Body of pancreas (tissue), 4 donors: ENCODE data around the gene CACNA2D3.

Source experiments
- POLR2A ChIP-seq, 3 donors: fragments of 450-650 bp; IDR thresholded peaks; one replicate each; pipeline ENCODE4 v1.6.1; 2016; ENCODE audit warnings: antibody characterized with exemption in 3 of 3, mild to moderate bottlenecking in 2 of 3
- TF ChIP-seq, protein P1 (sequence below), 7 experiments: fragments of 450-650 bp in 4 of 7; fragments of 200-600 bp in 3 of 7; sonication (generic) in 3 of 7; IDR thresholded peaks; one replicate each; pipeline ENCODE4 v1.5.1; 2016 to 2019; ENCODE audit warnings: antibody characterized with exemption in 7 of 7

DNA sequence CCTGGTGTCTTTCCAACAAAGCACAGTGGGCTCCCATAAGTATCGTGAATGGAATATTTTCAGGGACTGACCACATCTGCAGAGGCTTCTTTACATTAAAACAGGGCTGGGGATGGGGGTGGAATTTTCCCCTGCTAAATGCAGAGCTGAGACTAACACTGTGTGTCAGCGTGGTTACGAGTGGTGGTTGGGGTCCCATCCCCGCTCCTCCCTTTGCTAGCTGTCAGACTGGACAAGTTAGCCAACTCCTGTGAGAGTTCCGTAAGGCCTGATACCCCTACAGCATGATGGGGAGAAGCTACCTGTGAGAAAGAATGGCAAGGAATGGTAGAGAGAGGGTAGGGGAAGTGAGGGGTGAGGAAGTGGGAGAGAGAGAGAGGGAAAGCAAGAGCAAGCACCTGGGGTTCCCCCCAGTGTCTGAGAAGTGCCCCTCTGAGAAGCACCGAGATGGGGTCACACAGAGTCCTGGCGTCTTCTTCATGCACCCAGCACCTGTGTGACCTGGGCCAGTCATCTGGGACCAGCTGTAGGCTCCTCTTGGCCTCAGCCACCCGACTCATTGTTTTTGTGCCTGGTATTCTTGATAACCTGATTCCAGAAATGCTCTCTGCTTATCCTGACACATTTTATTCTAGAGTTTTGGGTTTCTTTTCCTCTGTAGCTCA is 395.8 kb downstream of the CACNA2D3 start:
- TF ChIP-seq, protein P1, sequence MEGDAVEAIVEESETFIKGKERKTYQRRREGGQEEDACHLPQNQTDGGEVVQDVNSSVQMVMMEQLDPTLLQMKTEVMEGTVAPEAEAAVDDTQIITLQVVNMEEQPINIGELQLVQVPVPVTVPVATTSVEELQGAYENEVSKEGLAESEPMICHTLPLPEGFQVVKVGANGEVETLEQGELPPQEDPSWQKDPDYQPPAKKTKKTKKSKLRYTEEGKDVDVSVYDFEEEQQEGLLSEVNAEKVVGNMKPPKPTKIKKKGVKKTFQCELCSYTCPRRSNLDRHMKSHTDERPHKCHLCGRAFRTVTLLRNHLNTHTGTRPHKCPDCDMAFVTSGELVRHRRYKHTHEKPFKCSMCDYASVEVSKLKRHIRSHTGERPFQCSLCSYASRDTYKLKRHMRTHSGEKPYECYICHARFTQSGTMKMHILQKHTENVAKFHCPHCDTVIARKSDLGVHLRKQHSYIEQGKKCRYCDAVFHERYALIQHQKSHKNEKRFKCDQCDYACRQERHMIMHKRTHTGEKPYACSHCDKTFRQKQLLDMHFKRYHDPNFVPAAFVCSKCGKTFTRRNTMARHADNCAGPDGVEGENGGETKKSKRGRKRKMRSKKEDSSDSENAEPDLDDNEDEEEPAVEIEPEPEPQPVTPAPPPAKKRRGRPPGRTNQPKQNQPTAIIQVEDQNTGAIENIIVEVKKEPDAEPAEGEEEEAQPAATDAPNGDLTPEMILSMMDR (IDR thresholded peaks at IDR 0.05): no peak
- no peak for TF ChIP-seq POLR2A (IDR thresholded peaks at IDR 0.05)
